HG03378 (cell line): Measurements from ENCODE around the gene KIF16B.

Experiments used
- ATAC-seq: cut with Tn5 transposase; IDR thresholded peaks from one replicate; pipeline ENCODE4 v1.9.1; 2021; ENCODE audit warnings: mild to moderate bottlenecking, moderate library complexity; ENCODE audit not compliant: unreplicated experiment

KIF16B gene

GRCh38 chr20:16405254-16405653 lies 168.0 kb downstream of the KIF16B start:
- no peak for ATAC-seq

- no peak for ATAC-seq
These were observed 168.6 kb downstream of the KIF16B start for GRCh38 chr20:16404640-16405039.

GRCh38 chr20:16404171-16404570 lies 169.1 kb downstream of the KIF16B start:
- ATAC-seq: no peak

GRCh38 chr20:16400234-16400633 lies 173.0 kb downstream of the KIF16B start:
- no peak for ATAC-seq

GRCh38 chr20:16399801-16400200 lies 173.4 kb downstream of the KIF16B start:
- ATAC-seq: no peak

DNA sequence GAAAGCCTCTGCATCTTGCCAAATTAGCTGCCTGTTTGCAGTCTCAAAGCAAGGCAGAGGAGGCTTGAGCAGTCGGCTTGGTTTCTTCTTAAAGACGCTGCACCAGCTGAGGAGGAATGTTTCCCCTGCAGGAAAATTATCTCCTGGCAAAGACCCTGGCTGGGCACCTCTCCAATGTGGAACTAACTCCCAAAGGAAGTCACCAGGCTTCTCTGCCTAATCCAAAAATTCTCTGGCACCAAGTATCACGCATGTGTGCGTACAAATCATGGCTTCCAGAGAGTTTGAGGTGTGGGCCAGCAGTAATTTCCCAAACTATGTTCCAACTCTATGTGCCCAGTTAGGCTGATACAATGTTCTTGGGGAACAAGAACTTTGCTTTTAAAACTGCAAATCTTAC lies 176.2 kb downstream of the KIF16B start:
- no peak for ATAC-seq

GRCh38 chr20:16395366-16395765 lies 177.9 kb downstream of the KIF16B start:
- no peak for ATAC-seq

- no peak for ATAC-seq
These were observed 178.5 kb downstream of the KIF16B start for GRCh38 chr20:16394784-16395183.

GRCh38 chr20:16393836-16394235 lies 179.4 kb downstream of the KIF16B start:
- no peak for ATAC-seq

DNA sequence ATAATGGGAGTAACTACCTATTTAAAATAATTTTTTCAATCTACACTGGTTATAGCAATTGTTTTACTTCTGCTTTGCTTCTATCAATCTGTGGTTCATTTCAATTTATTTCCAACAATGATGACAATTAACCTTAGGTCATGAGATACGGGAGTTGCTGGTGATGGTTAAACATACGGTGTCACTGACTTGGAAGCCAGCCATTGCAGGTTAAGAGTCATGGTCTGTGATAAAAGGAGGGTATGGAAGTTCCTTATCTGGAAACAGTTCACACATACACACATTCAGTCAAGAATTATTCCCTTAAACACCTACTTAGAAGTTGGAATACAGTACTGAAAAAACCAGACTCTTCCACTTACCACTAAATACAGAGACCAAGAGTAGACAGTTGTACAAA lies 180.0 kb downstream of the KIF16B start:
- no peak for ATAC-seq

DNA sequence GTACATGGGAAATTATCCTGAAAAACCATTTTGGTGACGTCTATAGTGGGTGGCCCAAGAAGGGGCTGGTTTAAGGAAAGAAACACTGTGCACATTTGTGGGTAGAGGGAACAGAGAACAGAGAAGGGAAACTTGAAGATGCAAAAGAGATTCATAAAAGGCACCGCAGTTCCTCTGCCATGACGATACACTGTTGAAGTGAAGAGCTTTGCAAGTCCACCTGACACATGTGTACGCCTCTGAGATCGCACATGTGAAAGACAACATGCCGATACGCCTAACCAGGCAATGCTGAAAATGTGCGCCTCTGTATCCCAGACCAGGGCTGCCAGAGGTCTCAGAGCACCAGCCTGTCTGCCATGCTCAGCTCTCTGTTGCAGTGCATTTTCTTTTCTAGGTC lies 180.9 kb downstream of the KIF16B start:
- ATAC-seq: peak; percentile 89

DNA sequence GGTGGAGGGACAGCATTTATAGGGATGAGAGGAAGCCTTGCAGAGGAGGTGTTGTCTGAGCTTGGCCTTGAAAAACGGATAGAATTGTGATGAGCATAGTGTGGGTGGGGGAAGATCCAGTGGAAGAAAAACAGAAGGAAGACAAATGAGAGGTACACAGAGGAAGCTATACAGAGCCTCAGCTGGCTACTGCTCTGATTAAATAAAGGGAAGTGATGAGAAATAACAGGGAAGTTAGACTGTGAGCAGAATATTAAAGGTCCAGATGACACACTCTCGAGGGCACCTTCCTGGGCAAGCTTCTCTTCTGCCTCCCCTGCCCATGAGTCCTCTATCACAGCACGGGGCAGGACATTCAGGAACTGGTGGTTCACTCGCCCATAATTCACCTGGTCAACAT lies 182.3 kb downstream of the KIF16B start:
- no peak for ATAC-seq

DNA sequence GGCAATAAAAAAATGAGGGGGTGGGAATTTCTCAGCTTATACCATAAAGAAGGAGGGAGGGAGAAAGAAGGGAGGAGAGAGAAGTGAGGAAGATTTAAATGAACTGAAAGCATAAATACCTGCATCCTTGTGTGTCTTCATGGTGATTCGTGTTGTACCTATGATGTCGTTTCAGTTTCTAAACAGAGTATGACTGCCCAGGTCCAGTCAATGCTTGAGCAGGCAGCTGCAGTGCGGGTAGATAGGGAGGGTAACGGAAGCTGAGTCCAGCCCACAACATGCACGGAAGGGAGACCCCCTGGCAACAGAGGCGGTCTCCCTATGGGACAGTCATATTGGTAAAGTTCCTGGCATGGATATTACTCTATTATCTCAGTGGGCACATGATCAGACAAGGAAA lies 184.5 kb downstream of the KIF16B start:
- ATAC-seq: no peak

DNA sequence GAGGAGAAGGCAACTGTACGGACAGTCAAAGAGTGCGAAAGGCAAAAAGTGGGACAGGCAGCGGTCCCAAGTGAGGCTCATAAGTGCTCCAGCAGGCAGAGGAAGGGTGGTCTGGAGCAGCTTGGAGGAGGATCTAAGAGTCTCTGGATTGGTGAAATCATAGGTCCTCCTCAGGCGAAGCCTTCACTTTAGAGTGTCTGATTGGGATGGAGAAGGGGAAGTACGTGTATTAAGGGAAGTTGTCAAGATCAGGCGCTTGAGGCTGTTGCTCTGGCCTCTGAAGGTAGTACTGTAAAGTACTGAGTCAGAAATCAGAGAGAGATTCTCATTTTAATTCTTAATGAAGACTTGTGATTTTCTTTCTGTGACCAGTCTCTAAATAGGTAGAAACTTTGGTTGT lies 185.6 kb downstream of the KIF16B start:
- ATAC-seq: no peak

DNA sequence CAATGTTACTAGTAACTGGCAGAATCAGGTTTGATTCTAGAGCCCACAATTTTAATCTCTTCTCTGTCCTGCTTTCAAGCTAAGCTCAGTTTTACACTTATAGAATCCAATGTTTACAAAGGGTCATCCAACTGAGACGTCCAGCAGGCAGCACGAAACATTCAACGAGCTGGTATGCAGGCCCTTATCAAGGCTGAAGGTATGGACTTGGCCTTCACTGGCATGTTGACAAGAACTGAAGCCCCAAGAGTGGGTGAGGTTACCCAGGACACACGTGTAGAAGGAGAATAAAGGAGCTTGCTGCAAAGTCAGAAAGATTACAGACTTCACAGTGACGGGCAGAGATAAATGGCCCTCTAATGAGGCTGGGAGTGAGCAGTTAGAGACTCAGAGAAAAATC lies 187.4 kb downstream of the KIF16B start:
- ATAC-seq: no peak

- ATAC-seq: no peak
These were observed 187.8 kb downstream of the KIF16B start for GRCh38 chr20:16385462-16385861.

GRCh38 chr20:16381444-16381843 lies 191.8 kb downstream of the KIF16B start:
- no peak for ATAC-seq

- no peak for ATAC-seq
These were observed 194.4 kb downstream of the KIF16B start for GRCh38 chr20:16378712-16379370.

DNA sequence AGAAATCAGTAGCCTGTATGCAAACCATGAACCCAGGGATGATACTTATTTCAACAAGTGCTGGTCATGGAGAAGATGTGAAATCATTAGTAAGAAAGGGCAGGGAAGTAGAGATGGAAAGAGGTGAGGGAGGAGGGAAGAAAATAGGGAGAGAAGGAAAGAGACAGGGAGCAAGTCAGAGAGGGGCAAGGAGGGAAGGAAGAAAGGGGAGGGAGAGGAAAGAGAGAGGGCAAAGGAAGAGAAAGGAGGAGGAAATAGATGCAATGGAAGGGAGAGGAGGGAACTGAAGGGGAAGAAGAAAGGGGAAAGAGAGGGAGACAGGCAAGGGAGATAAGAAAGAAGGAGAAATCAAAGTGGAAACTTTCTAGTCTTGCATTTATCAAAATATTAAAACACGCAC lies 195.1 kb downstream of the KIF16B start:
- no peak for ATAC-seq

DNA sequence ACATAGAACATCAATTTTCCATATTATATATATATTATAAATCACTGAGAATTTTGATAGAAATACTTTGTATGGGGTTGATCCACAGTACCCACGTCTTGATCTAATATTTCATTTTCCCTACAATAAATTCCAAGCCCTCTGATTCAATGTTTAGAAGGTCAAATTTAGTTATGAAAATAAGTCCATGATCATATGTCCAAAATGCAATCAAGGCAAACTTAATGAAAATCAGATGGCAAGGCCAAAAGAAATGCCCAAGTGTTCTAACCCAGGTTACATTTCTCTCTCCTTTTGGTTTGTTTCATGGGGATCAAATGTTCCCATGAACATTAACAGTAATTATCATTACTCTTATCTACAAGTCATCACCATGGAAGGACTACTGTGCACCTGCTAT lies 203.8 kb downstream of the KIF16B start:
- no peak for ATAC-seq

GRCh38 chr20:16368645-16369292 lies 204.5 kb downstream of the KIF16B start:
- no peak for ATAC-seq

GRCh38 chr20:16367948-16368560 lies 205.2 kb downstream of the KIF16B start:
- ATAC-seq: no peak
